ENCODE measurements around the gene SYTL5. TPM values are rescaled to one million over a fixed set of nuclear protein-coding genes. Genes with fewer than 3 reads are reported as not detected.

The SYTL5 gene
- total RNA-seq, 1 donor from 2014 or later, result not detected

- Mint-ChIP-seq H3K4me3 (ENCODE audit: unreplicated experiment) (no peak overlapping the region), H3K9me3 (ENCODE audit: unreplicated experiment) (no peaks in the 10 kb centered on the region), H3K36me3 (ENCODE audit: unreplicated experiment) (no peaks in the 10 kb centered on the region), H3K4me1 (ENCODE audit: low read depth, unreplicated experiment) (no peaks in the 10 kb centered on the region), H3K27ac (ENCODE audit: unreplicated experiment) (no peak overlapping the region), H3K27me3 (ENCODE audit: unreplicated experiment) (no peaks in the 10 kb centered on the region)
- DNase-seq, result no peak
- TF ChIP-seq CTCF (IDR thresholded peaks at IDR 0.05; ENCODE audit: partially characterized antibody, unreplicated experiment), result no peak
Measured at GRCh38 chrX:38018766-38019425, 12.5 kb downstream of the SYTL5 start.

- no peak overlapping the region for H3K4me3 Mint-ChIP-seq (ENCODE audit: unreplicated experiment)
- no peaks in the 10 kb centered on the region for H3K36me3 Mint-ChIP-seq (ENCODE audit: unreplicated experiment)
- H3K27ac Mint-ChIP-seq (ENCODE audit: unreplicated experiment), result no peak overlapping the region
- no peaks in the 10 kb centered on the region for H3K9me3 Mint-ChIP-seq (ENCODE audit: unreplicated experiment)
- DNase-seq, result no peak
- no peaks in the 10 kb centered on the region for H3K27me3 Mint-ChIP-seq (ENCODE audit: unreplicated experiment)
- no peak for TF ChIP-seq CTCF (IDR thresholded peaks at IDR 0.05; ENCODE audit: partially characterized antibody, unreplicated experiment)
- H3K4me1 Mint-ChIP-seq (ENCODE audit: low read depth, unreplicated experiment), result no peaks in the 10 kb centered on the region
Measured at GRCh38 chrX:38028300-38028699, 21.9 kb downstream of the SYTL5 start.

- H3K36me3 Mint-ChIP-seq (ENCODE audit: unreplicated experiment), result no peaks in the 10 kb centered on the region
- no peak overlapping the region for H3K27ac Mint-ChIP-seq (ENCODE audit: unreplicated experiment)
- H3K4me1 Mint-ChIP-seq (ENCODE audit: low read depth, unreplicated experiment), result no peaks in the 10 kb centered on the region
- DNase-seq, result no peak
- no peak for TF ChIP-seq CTCF (IDR thresholded peaks at IDR 0.05; ENCODE audit: partially characterized antibody, unreplicated experiment)
- H3K4me3 Mint-ChIP-seq (ENCODE audit: unreplicated experiment), result no peak overlapping the region
- no peaks in the 10 kb centered on the region for H3K27me3 Mint-ChIP-seq (ENCODE audit: unreplicated experiment)
- no peaks in the 10 kb centered on the region for H3K9me3 Mint-ChIP-seq (ENCODE audit: unreplicated experiment)
Measured at GRCh38 chrX:38036466-38036865, 30.1 kb downstream of the SYTL5 start.

GRCh38 chrX:38038501-38038900 lies 32.1 kb downstream of the SYTL5 start:
- no peaks in the 10 kb centered on the region for H3K27me3 Mint-ChIP-seq (ENCODE audit: unreplicated experiment)
- no peaks in the 10 kb centered on the region for H3K36me3 Mint-ChIP-seq (ENCODE audit: unreplicated experiment)
- H3K4me1 Mint-ChIP-seq (ENCODE audit: low read depth, unreplicated experiment), result no peaks in the 10 kb centered on the region
- H3K9me3 Mint-ChIP-seq (ENCODE audit: unreplicated experiment), result no peaks in the 10 kb centered on the region
- no peak for DNase-seq
- H3K4me3 Mint-ChIP-seq (ENCODE audit: unreplicated experiment), result no peak overlapping the region
- no peak for TF ChIP-seq CTCF (IDR thresholded peaks at IDR 0.05; ENCODE audit: partially characterized antibody, unreplicated experiment)
- H3K27ac Mint-ChIP-seq (ENCODE audit: unreplicated experiment), result no peak overlapping the region

GRCh38 chrX:38041237-38041636 lies 34.9 kb downstream of the SYTL5 start:
- no peak for TF ChIP-seq CTCF (IDR thresholded peaks at IDR 0.05; ENCODE audit: partially characterized antibody, unreplicated experiment)
- no peaks in the 10 kb centered on the region for H3K27me3 Mint-ChIP-seq (ENCODE audit: unreplicated experiment)
- H3K36me3 Mint-ChIP-seq (ENCODE audit: unreplicated experiment), result no peaks in the 10 kb centered on the region
- H3K9me3 Mint-ChIP-seq (ENCODE audit: unreplicated experiment), result no peaks in the 10 kb centered on the region
- DNase-seq, result no peak
- no peak overlapping the region for H3K4me3 Mint-ChIP-seq (ENCODE audit: unreplicated experiment)
- H3K4me1 Mint-ChIP-seq (ENCODE audit: low read depth, unreplicated experiment), result no peaks in the 10 kb centered on the region
- no peak overlapping the region for H3K27ac Mint-ChIP-seq (ENCODE audit: unreplicated experiment)

Data from glutamatergic neuron (in vitro differentiated cells).